IPS-15b (cell line): ENCODE measurements around the gene TUBGCP5.
A peak's percentile ranks its signal among the peaks of the same experiment; 100 is the strongest.
"Not testable (repeated sequence)": the region's sequence is repeated elsewhere in the genome, so short reads cannot be mapped to it uniquely, and the experiment has no call there.

ENCODE experiments used
- H3K27me3 ChIP-seq: one replicate; pipeline ENCODE4 v1.6.1; 2013; ENCODE audit warnings: low read length; ENCODE audit not compliant: control insufficient read depth, insufficient read depth
- H3K36me3 ChIP-seq: one replicate; pipeline ENCODE4 v1.6.1; 2013; ENCODE audit warnings: low read length; ENCODE audit not compliant: control insufficient read depth, insufficient read depth
- H3K4me1 ChIP-seq: one replicate; pipeline ENCODE4 v1.6.1; 2013; ENCODE audit warnings: mild to moderate bottlenecking, low read length; ENCODE audit not compliant: control insufficient read depth, insufficient read depth
- H3K4me3 ChIP-seq: one replicate; pipeline ENCODE4 v1.5.1; 2013; ENCODE audit warnings: low read depth, low read length
- H3K9ac ChIP-seq: one replicate; pipeline ENCODE4 v1.6.1; 2013; ENCODE audit warnings: low read depth, mild to moderate bottlenecking, low read length
- H3K9me3 ChIP-seq: one replicate; pipeline ENCODE4 v1.6.1; 2013; ENCODE audit warnings: mild to moderate bottlenecking, low read length; ENCODE audit not compliant: control insufficient read depth, insufficient read depth

The TUBGCP5 gene

GRCh38 chr15:23065836-23066235 lies 26.5 kb upstream of the TUBGCP5 start:
- Histone ChIP-seq H3K36me3 (no peaks in the 10 kb centered on the region), H3K9ac (no peak overlapping the region), H3K4me1 (no peaks in the 10 kb centered on the region), H3K9me3 (no peaks in the 10 kb centered on the region), H3K27me3 (no peaks in the 10 kb centered on the region), H3K4me3 (no peak overlapping the region)

GRCh38 chr15:23064156-23064555 lies 24.8 kb upstream of the TUBGCP5 start:
- H3K4me1 ChIP-seq, result no peaks in the 10 kb centered on the region
- no peaks in the 10 kb centered on the region for H3K36me3 ChIP-seq
- no peaks in the 10 kb centered on the region for H3K9me3 ChIP-seq
- no peaks in the 10 kb centered on the region for H3K27me3 ChIP-seq
- H3K9ac ChIP-seq, result no peak overlapping the region
- H3K4me3 ChIP-seq, result no peak overlapping the region

GRCh38 chr15:23057707-23058106 lies 18.3 kb upstream of the TUBGCP5 start:
- no peak overlapping the region for H3K4me3 ChIP-seq
- H3K27me3 ChIP-seq, result no peaks in the 10 kb centered on the region
- H3K9ac ChIP-seq, result no peak overlapping the region
- H3K36me3 ChIP-seq, result no peaks in the 10 kb centered on the region
- H3K4me1 ChIP-seq, result peaks cover 6% of the 10 kb centered on the region
- no peaks in the 10 kb centered on the region for H3K9me3 ChIP-seq

GRCh38 chr15:23055316-23055715 lies 15.9 kb upstream of the TUBGCP5 start:
- H3K4me1 ChIP-seq, result peaks cover 6% of the 10 kb centered on the region
- no peak overlapping the region for H3K9ac ChIP-seq
- no peaks in the 10 kb centered on the region for H3K36me3 ChIP-seq
- H3K27me3 ChIP-seq, result no peaks in the 10 kb centered on the region
- no peaks in the 10 kb centered on the region for H3K9me3 ChIP-seq
- no peak overlapping the region for H3K4me3 ChIP-seq

GRCh38 chr15:23052522-23052921 lies 13.2 kb upstream of the TUBGCP5 start:
- peaks cover 4% of the 10 kb centered on the region for H3K4me1 ChIP-seq
- no peaks in the 10 kb centered on the region for H3K36me3 ChIP-seq
- H3K9me3 ChIP-seq, result no peaks in the 10 kb centered on the region
- no peak overlapping the region for H3K4me3 ChIP-seq
- H3K27me3 ChIP-seq, result no peaks in the 10 kb centered on the region
- no peak overlapping the region for H3K9ac ChIP-seq

- Histone ChIP-seq H3K9ac (no peak overlapping the region), H3K9me3 (no peaks in the 10 kb centered on the region), H3K27me3 (no peaks in the 10 kb centered on the region), H3K4me1 (no peaks in the 10 kb centered on the region), H3K4me3 (no peak overlapping the region), H3K36me3 (no peaks in the 10 kb centered on the region)
Observed at GRCh38 chr15:23050708-23051107, 11.3 kb upstream of the TUBGCP5 start.

GRCh38 chr15:23049984-23050628 lies 10.7 kb upstream of the TUBGCP5 start:
- Histone ChIP-seq H3K4me1 (no peaks in the 10 kb centered on the region), H3K4me3 (no peak overlapping the region), H3K27me3 (no peaks in the 10 kb centered on the region), H3K9me3 (no peaks in the 10 kb centered on the region), H3K9ac (no peak overlapping the region), H3K36me3 (no peaks in the 10 kb centered on the region)

GRCh38 chr15:23048572-23049282 lies 9.4 kb upstream of the TUBGCP5 start:
- H3K9me3 ChIP-seq, H3K4me3 ChIP-seq, H3K27me3 ChIP-seq, H3K9ac ChIP-seq, H3K36me3 ChIP-seq, H3K4me1 ChIP-seq: not testable (repeated sequence)

GRCh38 chr15:23043987-23044386 lies 4.6 kb upstream of the TUBGCP5 start:
- H3K4me1 ChIP-seq, H3K9ac ChIP-seq, H3K9me3 ChIP-seq, H3K4me3 ChIP-seq, H3K27me3 ChIP-seq, H3K36me3 ChIP-seq: not testable (repeated sequence)

GRCh38 chr15:23043535-23043934 lies 4.2 kb upstream of the TUBGCP5 start:
- H3K4me3 ChIP-seq, H3K36me3 ChIP-seq, H3K4me1 ChIP-seq, H3K9ac ChIP-seq, H3K27me3 ChIP-seq, H3K9me3 ChIP-seq: not testable (repeated sequence)

GRCh38 chr15:23041736-23042135 lies 2.4 kb upstream of the TUBGCP5 start:
- not testable (repeated sequence) for H3K9me3 ChIP-seq, H3K4me1 ChIP-seq, H3K4me3 ChIP-seq, H3K27me3 ChIP-seq, H3K9ac ChIP-seq, H3K36me3 ChIP-seq

- peak overlapping the region; percentile 87 for H3K4me3 ChIP-seq
- H3K4me1 ChIP-seq, result no peaks in the 10 kb centered on the region
- H3K36me3 ChIP-seq, result peaks cover 8% of the 10 kb centered on the region
- no peaks in the 10 kb centered on the region for H3K27me3 ChIP-seq
- peak overlapping the region; percentile 89 for H3K9ac ChIP-seq
- H3K9me3 ChIP-seq, result no peaks in the 10 kb centered on the region
Observed at GRCh38 chr15:23039917-23040281, 530 bp upstream of the TUBGCP5 start.
